Uterus (tissue), 4 donors: ENCODE measurements around the gene TEX14. TPM values are rescaled to one million over a fixed set of nuclear protein-coding genes. Genes with fewer than 3 reads are reported as not detected.

Source experiments
- DNase-seq, 2 donors: peaks; one replicate each; pipeline ENCODE4 v3.0.0-alpha.2; 2019 to 2020
- H3K27ac ChIP-seq, 2 donors: fragments of 200-600 bp; sonication (generic); 1 replicate in 1 of 2; 2 replicates in 1 of 2; pipeline ENCODE4 v1.5.1; 2016 to 2018
- H3K27me3 ChIP-seq, 2 donors: fragments of 200-600 bp; sonication (generic); one replicate each; pipeline ENCODE4 v1.5.1; 2018 to 2019; ENCODE audit warnings: control low read depth in 1 of 2
- H3K36me3 ChIP-seq, 2 donors: fragments of 200-600 bp; sonication (generic); one replicate each; pipeline ENCODE4 v1.5.1; 2019; ENCODE audit warnings: control low read depth in 1 of 2
- H3K4me1 ChIP-seq, 2 donors: fragments of 200-600 bp; sonication (generic); one replicate each; pipeline ENCODE4 v1.5.1; 2018 to 2019; ENCODE audit warnings: control low read depth in 1 of 2
- H3K4me3 ChIP-seq, 2 donors: fragments of 200-600 bp; sonication (generic); 1 replicate in 1 of 2; 2 replicates in 1 of 2; pipeline ENCODE4 v1.5.1; 2018 to 2019; ENCODE audit warnings: mild to moderate bottlenecking in 1 of 2
- H3K9me3 ChIP-seq, 2 donors: fragments of 200-600 bp; sonication (generic); one replicate each; pipeline ENCODE4 v1.5.1; 2019; ENCODE audit warnings: control low read depth in 1 of 2
- POLR2A ChIP-seq, 2 donors: fragments of 450-650 bp; IDR thresholded peaks; one replicate each; pipeline ENCODE4 v1.6.1; 2016; ENCODE audit warnings: antibody characterized with exemption in 2 of 2, mild to moderate bottlenecking in 1 of 2, moderate library complexity in 1 of 2
- intact Hi-C: fragments of 100-400 bp; cut with DNase I; formaldehyde crosslinking; loops from one replicate; pipeline ENCODE4 v1.15.1; 2023; ENCODE audit warnings: low total_unique reads
- small RNA-seq: library from RNA; depleted of rRNA; stranded (forward); fragments of <200 nt; gene quantifications from one replicate; pipeline ENCODE3, GENCODE V24; 2016
- total RNA-seq, 4 donors: library from RNA; depleted of rRNA in 3 of 4; stranded (reverse); fragments of >200 nt in 3 of 4; gene quantifications; one replicate each; pipeline versions ENCODE4 v1.1.0 to v1.2.4, GENCODE V29; 2014 to 2023
- TF ChIP-seq, protein P1 (sequence below), 4 experiments: fragments of 200-600 bp in 2 of 4; fragments of 450-650 bp in 2 of 4; sonication (generic) in 2 of 4; IDR thresholded peaks; one replicate each; pipeline ENCODE4 v1.5.1; 2016 to 2019; ENCODE audit warnings: antibody characterized with exemption in 4 of 4, mild to moderate bottlenecking in 2 of 4, moderate library complexity in 1 of 4
- donor health status: DM: yes; HTN: yes; CAD: no.

Gene TEX14
- total RNA-seq, 4 donors from 2014 or later, result 0.28 to 0.55 (median 0.29) TPM; not detected in 1

DNA sequence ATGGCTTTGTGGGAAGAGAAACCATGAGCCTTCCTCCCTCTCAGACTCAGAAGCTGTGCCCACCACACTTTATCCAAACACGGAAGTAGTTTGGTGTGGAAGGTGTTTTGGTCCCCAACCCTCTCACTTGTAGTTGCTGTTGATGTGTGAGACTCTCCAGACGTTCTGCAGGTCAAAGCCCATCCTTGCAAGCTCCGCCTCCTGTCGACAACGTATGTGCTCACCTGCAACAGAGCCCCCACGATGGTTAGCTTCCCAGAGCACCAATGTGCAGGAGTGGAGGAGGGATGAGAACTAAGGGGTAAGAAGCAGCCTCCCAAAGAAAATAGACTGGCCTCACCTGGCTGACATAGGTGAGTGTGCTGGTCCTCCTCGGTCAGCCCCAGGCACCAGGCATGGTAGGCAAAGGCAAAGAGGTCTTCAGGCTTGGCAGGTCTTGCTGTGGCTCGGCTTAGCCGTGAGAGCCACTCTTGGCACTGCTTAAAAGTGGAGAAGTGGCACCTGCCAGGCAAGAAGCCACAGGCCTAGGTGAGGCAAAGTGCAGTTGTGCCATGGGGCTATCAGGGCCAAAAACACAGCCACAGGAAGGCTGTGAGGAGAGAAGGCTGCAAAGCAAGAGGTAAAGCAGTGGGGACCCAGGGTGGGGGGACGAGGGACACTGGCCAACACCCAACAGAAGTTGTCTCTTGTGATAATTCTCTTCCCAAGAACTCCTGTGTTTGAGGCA lies 183.3 kb downstream of the TEX14 start:
- H3K4me3 ChIP-seq, result no peak overlapping the region
- no peaks in the 10 kb centered on the region for H3K9me3 ChIP-seq
- H3K36me3 ChIP-seq, result no peaks in the 10 kb centered on the region
- H3K27me3 ChIP-seq, result no peaks in the 10 kb centered on the region
- DNase-seq, result no peak
- no peaks in the 10 kb centered on the region for H3K4me1 ChIP-seq
- intact Hi-C loops, result no loop called here
- no peak overlapping the region for H3K27ac ChIP-seq
- TF ChIP-seq, protein P1, sequence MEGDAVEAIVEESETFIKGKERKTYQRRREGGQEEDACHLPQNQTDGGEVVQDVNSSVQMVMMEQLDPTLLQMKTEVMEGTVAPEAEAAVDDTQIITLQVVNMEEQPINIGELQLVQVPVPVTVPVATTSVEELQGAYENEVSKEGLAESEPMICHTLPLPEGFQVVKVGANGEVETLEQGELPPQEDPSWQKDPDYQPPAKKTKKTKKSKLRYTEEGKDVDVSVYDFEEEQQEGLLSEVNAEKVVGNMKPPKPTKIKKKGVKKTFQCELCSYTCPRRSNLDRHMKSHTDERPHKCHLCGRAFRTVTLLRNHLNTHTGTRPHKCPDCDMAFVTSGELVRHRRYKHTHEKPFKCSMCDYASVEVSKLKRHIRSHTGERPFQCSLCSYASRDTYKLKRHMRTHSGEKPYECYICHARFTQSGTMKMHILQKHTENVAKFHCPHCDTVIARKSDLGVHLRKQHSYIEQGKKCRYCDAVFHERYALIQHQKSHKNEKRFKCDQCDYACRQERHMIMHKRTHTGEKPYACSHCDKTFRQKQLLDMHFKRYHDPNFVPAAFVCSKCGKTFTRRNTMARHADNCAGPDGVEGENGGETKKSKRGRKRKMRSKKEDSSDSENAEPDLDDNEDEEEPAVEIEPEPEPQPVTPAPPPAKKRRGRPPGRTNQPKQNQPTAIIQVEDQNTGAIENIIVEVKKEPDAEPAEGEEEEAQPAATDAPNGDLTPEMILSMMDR (IDR thresholded peaks at IDR 0.05), result no peak
- TF ChIP-seq POLR2A (IDR thresholded peaks at IDR 0.05), result no peak

DNA sequence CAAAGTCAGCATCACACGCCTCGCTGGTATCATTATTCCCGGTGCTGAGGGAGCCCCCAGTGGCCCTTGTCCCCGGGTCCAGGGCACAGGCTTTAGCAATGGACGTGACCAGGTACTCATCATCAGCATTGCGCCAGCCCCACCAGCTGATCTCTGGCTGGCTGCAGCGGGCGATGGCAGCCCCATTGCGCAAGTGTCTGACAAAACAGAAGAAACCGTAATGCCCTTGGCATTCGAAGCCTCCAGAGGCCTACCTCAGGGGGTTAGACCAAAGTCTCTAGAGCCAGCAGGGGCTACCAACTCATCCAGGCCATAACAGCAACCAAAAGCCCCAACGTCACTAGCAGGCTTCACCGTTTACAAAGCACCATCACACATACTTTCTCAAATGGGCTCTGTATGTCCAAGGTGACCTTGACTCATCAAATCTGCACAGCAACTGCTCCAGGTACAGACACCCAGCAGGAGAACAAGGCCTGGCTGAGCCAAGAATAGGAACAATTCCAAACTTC lies 184.7 kb downstream of the TEX14 start:
- DNase-seq, result no peak
- Histone ChIP-seq H3K27ac (no peak overlapping the region), H3K9me3 (no peaks in the 10 kb centered on the region), H3K4me1 (no peaks in the 10 kb centered on the region), H3K36me3 (no peaks in the 10 kb centered on the region), H3K4me3 (no peak overlapping the region), H3K27me3 (no peaks in the 10 kb centered on the region)
- no peak for TF ChIP-seq POLR2A (IDR thresholded peaks at IDR 0.05)
- TF ChIP-seq, protein P1 (IDR thresholded peaks at IDR 0.05), result no peak
- intact Hi-C loops, result no loop called here

Small RNA genes within 50 kb of the gene (small RNA-seq; reads per million reads assigned to genes)
- not detected for gene AC011195.1
- not detected for gene RF00012
- not detected for gene RNU1-108P
- not detected for gene RNU1-52P
- gene RNU1-85P, result not detected

Other genes with a start within 250 kb of the TEX14 start
- gene HSF5, start 203.6 kb downstream of the TEX14 start, total RNA-seq, result under 1 TPM in 1 of 4 donors, not detected in 3; 0.90 TPM
- gene MTMR4, start 177.4 kb downstream of the TEX14 start, total RNA-seq, result 10 to 100 TPM in 3 of 4 donors, 1 to 10 TPM in 1; 9.7 to 59.1 (median 25.5) TPM
- 10 to 100 TPM in 2 of 4 donors, 1 to 10 TPM in 2; 1.2 to 32.6 (median 18.8) TPM for gene RAD51C, start 557 bp upstream of the TEX14 start, total RNA-seq
- gene PPM1E, start 63.8 kb upstream of the TEX14 start, total RNA-seq, result 1 to 10 TPM in 1 of 4 donors, under 1 TPM in 1, not detected in 2; 0.24 to 3.0 TPM